Measurements from ENCODE around the gene CRACR2B. TPM values are rescaled to one million over a fixed set of nuclear protein-coding genes. Genes with fewer than 3 reads are reported as not detected.

The CRACR2B gene
- total RNA-seq, 4 donors from 2014 or later: 0.77 to 15.5 (median 2.5) TPM

- H3K36me3 ChIP-seq: no peaks in the 10 kb centered on the region
- no peaks in the 10 kb centered on the region for H3K4me1 ChIP-seq
- no peak for TF ChIP-seq CTCF (IDR thresholded peaks at IDR 0.05)
- no peak for TF ChIP-seq POLR2A (IDR thresholded peaks at IDR 0.05)
- intact Hi-C loops (cut with DNase I; ENCODE audit: low total_unique reads): no loop called here
- no peaks in the 10 kb centered on the region for H3K9me3 ChIP-seq
- H3K27me3 ChIP-seq: no peaks in the 10 kb centered on the region
- DNase-seq: no peak
- no peak overlapping the region for H3K27ac ChIP-seq
- H3K4me3 ChIP-seq: no peak overlapping the region
Measured at GRCh38 chr11:861105-861479, 33.4 kb downstream of the CRACR2B start.

GRCh38 chr11:862081-862661, 34.5 kb downstream of the CRACR2B start:
- no peak overlapping the region for H3K4me3 ChIP-seq
- no peaks in the 10 kb centered on the region for H3K9me3 ChIP-seq
- H3K36me3 ChIP-seq: no peaks in the 10 kb centered on the region
- no peaks in the 10 kb centered on the region for H3K27me3 ChIP-seq
- H3K4me1 ChIP-seq: no peaks in the 10 kb centered on the region
- intact Hi-C loops (cut with DNase I; ENCODE audit: low total_unique reads): no loop called here
- TF ChIP-seq POLR2A (IDR thresholded peaks at IDR 0.05) (no peak), CTCF (IDR thresholded peaks at IDR 0.05) (no peak)
- peak overlapping the region in 1 of 2 donors; percentile 0 for H3K27ac ChIP-seq
- DNase-seq: peak; percentile 18 to 56

- intact Hi-C loops (cut with DNase I; ENCODE audit: low total_unique reads): no loop called here
- H3K4me3 ChIP-seq: no peak overlapping the region
- no peaks in the 10 kb centered on the region for H3K4me1 ChIP-seq
- H3K27me3 ChIP-seq: no peaks in the 10 kb centered on the region
- no peak for DNase-seq
- H3K36me3 ChIP-seq: no peaks in the 10 kb centered on the region
- H3K9me3 ChIP-seq: no peaks in the 10 kb centered on the region
- H3K27ac ChIP-seq: peak overlapping the region in 1 of 2 donors; percentile 0
- no peak for TF ChIP-seq POLR2A (IDR thresholded peaks at IDR 0.05)
- TF ChIP-seq CTCF (IDR thresholded peaks at IDR 0.05): no peak
Measured at GRCh38 chr11:862696-863022, 34.9 kb downstream of the CRACR2B start.

GRCh38 chr11:863023-863909, 35.5 kb downstream of the CRACR2B start:
- Histone ChIP-seq H3K4me3 (no peak overlapping the region), H3K4me1 (no peaks in the 10 kb centered on the region), H3K27me3 (no peaks in the 10 kb centered on the region), H3K36me3 (no peaks in the 10 kb centered on the region), H3K27ac (no peak overlapping the region), H3K9me3 (no peaks in the 10 kb centered on the region)
- TF ChIP-seq POLR2A (IDR thresholded peaks at IDR 0.05): no peak
- no peak for TF ChIP-seq CTCF (IDR thresholded peaks at IDR 0.05)
- intact Hi-C loops (cut with DNase I; ENCODE audit: low total_unique reads): no loop called here
- no peak for DNase-seq

All from uterus (tissue), 4 donors.